HG03342 (cell line): Measurements from ENCODE around the gene TTN.

Experiments used
- ATAC-seq: cut with Tn5 transposase; IDR thresholded peaks from one replicate; pipeline ENCODE4 v1.9.1; 2021; ENCODE audit warnings: mild to moderate bottlenecking, moderate library complexity; ENCODE audit not compliant: unreplicated experiment

TTN gene

DNA sequence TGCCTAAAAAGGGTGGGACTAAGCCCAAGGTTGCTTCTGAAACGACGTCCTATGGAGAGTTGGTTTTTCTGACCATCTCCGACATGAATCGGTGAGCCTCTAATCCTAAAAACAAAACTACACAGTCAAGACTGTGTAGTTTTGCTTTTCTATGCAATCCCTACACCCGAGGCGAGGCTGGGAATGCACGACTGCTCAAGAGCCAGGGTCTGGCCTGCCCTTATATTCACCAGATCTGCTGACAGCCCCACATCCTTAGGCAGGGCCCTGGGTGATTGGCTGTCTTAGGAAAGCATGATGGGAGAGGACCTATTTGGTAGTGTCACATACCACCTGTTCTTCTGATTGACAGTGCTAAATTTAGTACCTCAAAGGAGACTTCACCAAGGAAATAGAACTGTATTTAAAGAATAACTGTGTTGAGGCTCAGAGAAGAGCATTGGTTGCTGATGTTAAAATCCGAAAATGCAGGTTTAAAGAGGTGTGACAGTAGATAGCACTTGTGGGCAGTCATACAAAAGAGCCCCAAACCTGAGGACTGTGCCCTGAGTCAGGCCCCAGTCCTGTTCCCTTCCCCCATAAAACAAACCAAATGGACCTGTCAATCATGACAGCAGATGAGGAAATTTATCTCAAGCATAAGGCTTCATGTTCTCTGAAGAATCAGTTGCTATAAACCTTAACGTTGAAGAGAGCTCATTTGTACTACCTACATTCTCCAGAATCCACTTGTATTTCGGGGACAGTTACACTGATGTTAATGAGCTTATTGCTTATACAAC lies at the start of gene TTN:
TSS of gene TTN (minus strand) at position 197 of the 782 bp plus-strand sequence. CDS start 2,781 bp downstream, outside the sequence.
- ATAC-seq: no peak

DNA sequence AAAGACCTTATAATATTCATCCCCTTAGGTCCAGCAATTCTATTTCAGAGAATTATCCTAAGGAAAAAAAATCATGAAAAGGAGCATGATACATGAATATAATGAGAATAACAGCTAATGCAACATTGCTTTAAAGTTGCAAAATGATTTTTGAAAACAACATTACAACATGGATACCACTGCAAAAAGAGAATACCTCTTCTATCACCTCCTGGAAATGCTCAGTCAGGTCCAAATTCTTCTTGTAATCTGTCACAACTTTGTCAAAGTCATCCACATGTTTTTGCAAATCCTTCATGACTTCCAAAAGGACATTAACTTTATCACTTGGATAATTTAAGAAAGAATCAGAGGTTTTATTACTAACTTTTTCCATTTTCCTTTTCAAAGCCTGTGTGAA lies 47.9 kb upstream of the TTN start:
- ATAC-seq: no peak

DNA sequence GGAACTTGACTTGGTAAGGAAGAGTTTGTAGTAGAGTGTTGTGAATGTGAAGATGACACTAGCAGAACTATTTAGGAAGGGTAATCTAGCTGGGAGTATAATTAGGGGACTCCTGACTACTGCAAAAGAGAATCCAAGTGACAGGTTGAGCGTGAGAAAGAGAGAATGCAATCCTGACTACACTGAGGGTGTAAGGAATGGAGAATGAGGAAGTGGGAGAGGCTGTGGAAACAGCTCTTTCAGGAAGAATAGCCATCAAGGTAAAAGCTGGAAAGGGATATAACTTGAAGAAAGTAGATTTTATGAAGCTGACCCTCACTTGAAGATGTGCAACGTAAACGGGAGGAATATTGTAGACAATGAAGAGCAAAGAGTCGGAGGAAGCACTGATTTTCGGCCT lies 41.1 kb upstream of the TTN start:
- no peak for ATAC-seq

DNA sequence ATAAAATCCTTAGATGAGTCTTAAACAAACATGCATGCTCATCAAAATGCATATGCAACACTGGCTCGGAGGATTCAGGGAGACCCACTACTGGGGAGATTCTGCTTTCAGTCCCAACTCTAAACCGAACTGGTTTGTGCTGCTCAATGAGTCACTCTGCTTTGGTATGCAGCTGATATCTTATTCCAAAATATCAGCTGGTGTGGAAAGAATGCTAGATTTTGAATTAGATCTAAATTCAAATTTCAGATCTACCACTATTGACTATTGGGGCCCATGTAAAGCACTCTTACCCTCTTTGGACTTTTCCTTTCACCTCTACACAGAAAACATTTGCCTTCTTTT lies 39.2 kb upstream of the TTN start:
- ATAC-seq: no peak

DNA sequence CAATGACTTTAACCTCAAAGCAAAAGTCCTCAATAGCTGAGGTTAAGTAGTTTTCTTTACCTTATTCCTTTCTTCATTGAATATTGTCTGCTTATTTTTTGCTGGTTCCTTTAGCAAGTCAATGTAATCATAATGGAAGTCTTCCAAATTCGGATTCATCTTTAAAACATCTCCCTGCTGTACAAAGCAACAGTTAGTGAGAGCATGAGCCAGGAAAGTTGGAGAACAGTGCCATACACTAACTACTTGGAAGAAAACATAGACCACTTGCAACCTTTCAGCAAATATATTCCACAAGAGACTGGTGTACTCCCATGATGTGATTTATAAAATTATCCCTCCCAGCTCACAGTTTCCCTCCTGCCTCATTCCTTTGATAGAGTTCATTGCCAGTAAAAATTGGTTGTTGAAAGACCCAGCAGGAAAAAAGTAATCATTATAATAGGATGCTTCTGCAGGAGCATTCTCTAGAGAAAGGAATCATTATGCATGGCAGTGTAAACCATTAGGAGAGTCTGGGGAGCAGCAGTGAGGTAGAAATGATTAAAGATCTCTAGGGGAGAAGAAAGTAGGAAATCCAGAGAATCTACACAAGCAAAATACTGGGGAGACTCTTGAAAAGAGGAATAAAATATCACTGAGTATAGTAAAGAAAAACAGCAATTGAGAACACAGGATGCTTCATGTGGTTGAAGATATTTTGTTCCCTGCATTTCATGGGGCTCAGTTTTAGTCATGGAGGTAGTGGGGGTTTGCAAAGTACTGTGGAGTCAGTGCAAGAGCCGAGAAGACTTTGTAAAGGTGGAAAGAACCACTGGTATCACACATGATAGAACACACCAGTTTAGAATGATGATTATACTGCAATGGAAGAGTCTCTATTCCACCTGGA lies 38.6 kb upstream of the TTN start:
- ATAC-seq: no peak

DNA sequence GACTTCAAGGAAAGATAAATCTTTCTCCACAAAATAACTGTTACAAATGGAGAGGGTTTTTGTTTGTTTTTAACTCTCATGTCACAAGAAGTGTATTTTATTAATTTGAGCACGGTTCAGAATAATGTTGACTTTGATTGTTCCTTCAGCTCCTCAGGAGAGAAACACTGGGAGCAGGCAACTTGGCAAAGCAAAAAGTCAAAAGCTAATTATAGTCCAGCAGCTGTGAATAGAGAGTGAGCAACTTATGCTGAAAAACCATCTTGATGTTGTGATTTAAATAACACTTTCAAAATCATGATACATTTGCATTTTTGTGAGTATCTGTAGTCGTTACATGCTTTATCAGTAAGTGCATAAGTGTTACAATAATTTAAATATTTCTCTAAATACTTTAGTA lies 37.5 kb upstream of the TTN start:
- ATAC-seq: no peak

DNA sequence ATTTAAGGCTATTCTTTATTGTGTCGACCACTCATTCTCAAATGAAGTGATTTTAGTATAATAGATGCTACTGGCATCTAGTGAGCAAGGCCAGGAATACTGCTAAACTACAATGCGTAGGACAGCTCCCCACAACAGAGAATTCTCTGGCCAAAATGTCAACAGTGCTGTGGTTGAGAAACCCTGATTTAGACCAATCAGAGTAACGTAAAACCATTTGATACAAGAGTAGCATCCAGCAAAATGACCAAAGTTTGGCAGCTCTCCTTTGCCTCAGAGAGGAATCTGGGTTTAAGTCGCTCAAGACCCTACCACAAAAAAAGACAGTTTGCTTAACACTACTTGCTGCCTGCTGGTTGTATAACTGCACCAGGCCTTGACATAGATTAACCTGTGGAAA lies 37.0 kb upstream of the TTN start:
- no peak for ATAC-seq

DNA sequence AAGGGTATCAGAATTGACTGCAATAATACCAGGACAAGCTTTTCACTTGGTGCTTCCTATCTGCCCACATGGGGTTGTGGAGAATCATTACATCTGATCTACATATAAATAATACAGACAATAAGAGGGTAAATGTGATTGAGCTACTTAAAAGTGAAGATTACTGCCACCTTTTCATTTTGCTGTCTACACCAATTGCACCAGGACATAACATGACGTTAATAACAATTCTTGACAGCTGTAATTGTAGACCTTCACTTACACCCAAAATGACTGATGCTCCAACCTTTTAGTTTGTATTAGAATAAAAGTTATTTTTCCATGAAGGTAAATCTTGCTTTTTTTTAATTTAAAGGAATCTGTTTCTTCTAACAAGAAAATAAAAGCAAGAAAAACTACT lies 36.5 kb upstream of the TTN start:
- ATAC-seq: no peak

DNA sequence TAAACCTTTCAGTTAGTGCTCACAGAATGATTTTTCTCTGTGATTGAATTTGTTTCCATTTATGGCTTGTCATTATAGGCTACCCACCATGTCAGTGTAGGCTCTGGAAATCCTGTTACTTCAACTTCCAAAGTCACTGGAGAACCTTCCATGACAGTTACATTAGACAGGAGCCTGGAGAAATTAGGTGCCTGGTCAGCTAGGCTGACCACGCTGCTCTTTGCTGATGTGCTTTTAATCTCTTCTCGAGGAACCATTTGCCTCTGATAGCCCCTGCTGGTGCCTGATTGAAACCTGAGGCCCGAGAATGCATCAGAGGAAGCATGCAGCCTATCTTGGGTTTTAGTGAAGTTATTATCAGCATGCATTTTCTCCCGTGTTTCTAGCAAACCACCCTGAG lies 29.6 kb upstream of the TTN start:
- ATAC-seq: no peak

DNA sequence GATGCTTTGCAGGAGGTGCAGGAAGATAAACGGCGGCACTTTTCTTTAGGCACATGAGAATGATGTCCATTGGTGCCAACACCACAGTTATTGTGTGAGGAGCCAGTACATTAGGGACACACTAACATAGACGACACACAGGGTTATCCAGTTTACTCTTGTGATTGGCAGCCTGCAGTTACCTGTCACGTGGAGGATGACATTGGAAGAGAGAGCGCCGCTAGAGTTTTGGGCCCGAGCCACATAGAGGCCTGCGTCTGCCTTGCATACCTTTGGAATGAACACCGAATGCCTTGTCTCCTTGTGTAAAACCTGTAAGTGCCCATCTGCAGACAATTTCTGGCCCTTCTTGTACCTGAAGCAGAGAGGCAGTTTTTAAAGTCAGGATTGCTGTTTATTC lies 26.9 kb upstream of the TTN start:
- no peak for ATAC-seq

DNA sequence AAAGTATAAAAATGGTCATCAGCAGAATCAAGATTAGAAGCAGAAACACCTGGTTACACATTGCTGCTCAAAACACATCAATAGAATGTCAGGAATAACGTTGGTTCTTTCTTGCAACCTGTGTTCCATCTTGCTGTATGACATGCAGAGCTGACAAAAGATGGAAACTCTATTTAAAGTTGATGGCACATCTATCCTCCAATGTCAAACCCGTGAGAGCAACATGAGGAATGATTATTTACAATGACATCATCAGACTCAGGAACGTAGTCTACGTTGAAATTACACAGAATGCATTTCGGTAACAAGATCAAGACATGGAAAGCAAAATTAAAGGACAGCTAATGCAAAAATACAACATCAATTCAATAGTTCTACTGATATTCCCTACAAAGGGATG lies 26.2 kb upstream of the TTN start:
- ATAC-seq: no peak

DNA sequence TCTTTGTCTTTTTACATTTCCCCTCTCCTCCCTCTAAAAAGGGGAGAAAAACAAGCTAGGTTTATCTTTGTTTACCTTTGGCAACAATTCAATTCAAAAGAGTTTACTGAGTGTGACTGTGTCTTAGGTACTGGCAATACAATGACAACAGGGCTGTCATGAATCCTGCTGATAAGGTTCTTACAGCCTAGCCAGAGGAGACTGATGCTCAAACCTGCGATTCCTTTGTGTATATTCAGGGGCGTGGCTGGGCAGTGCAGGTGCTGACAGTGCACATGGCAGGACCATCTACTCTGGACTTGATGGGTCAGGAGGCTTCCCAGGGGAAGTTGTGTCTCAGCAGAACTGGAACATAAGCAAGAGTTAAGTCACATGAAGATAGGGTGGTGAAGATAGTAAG lies 23.2 kb upstream of the TTN start:
- no peak for ATAC-seq

DNA sequence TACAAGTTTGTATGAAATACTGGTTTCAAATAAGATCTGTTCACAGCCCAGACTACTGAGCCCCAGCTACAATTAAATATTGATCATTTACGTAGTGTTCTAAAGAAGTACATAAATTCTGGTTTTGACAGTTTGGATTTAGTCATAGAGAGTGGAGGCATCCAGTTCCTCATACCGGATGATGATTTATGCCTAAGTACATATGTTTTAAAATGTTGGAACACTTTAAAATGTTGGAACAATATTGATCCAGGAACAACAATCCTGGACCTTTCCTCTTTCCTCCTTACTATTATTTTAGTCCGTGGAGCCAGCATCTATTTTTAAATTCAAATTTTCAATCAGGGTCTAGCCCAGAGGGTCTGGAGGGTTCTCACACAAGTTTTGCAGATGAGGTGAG lies 22.8 kb upstream of the TTN start:
- ATAC-seq: no peak

DNA sequence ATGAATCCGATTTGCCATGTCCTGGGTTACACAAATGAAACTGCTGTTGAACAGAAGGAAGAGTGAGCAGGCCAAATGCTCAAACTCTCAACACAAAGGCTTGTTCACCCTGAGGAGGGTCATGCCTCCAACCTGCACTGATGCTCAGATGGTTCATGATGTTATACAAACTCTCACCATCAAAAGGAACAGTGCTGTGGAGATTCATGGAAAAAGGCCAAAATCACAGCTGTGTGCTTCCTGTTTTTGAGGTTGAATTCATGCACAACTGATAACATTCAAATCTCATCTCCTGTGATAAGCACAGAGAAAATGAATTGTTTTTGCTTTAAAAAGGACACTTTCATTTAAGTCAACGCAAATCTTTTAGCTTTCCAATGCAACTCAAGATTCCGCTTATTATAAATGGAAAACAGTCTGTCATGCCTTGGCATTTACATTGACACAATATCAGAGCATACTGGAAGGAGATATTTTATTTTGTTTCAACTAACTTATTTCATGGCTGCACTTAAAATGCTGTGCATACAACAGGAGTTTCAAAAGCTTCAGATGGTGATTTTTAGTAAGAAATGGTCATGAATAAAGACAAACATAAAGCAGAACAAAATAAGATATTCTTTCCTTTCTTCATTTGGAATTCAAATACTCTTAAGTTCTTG lies 22.2 kb upstream of the TTN start:
- no peak for ATAC-seq

DNA sequence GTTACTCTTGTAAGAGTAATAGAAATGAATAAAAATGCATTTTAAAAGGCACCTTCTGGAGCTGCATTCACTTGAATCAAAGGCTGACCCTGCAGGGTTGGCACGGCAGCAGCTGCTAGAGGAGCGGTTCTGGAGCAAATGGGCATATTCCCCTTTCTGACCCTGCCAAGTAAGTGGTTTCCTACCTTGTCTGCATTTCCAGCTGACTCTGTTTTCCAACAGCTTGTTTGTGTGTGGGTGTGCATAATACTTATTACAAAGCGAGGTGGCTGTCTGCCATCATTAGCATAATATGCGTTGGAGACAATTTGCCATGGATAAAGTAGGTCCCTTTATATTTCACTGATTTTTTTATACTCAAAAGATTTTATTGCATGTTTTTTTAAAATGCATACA lies 21.3 kb upstream of the TTN start:
- no peak for ATAC-seq

DNA sequence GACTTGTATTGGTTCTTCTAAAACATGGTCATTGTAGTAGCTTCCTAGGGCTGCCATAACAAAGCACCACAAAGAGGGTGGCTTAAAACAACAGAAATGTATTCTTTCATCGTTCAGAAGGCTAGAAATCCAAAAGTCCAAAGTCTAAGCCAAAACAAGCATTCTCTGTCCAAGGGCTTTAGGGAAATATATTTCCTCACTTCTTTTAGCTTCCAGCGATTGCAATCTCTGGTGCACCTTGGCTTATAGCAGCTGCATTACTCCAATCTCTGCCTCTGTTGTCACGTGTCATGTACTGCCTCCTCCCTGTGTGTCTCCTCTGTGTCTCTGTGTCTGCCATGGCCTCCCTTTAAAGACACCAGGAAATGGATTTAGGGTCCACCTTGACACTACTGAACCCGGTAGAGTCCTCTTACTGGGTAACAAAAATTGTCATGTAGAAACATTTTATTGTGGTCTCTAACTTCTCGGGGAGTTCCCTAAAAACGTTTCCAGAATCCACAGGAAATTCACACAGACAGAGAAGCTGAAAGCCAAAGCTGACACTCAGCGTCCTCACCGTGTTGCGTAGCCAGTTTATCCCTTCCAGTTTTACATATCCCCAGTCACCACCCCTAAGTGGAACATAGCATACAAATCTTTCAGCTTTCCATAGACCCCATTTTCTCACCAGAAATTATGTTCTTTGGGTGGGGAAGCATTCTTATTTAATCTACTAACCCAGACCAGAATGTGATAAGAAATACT lies 20.7 kb upstream of the TTN start:
- ATAC-seq: no peak

DNA sequence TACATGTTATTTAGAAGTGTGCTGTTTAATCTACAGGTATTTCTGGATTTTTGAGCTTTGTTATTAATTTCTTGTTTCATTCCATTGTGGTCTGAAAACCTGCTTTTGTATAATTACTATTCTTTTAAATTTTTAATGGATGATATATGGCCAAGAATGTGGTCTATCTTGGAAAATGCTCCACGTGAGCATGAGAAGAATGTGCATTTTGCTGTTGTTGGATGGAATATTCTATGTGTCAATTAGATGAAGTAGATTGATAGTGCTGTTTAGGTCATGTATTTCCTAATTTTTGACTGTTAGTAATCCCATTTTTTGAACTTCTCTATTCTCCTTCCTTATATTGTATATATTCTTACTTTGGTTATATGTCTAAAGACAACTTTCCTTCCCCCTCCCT lies 19.9 kb upstream of the TTN start:
- ATAC-seq: no peak

DNA sequence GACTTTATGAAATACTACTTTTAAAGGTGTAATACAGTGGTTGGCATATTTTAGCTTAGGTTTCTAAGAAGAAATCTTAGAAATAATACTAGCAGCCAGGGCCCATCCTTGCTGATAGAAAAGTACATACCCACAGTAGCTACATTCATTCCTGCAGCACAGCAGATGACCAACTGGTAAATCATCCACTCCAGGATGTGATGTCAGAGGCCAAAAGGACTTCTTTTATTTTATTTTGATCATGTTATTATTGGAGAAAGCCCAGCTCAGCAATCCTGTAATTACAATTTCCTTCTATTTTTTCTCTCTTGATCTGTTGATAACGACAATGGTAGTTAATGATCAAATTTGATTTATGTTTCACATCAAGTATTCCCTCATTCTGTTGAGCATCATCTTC lies 18.0 kb upstream of the TTN start:
- ATAC-seq: no peak

DNA sequence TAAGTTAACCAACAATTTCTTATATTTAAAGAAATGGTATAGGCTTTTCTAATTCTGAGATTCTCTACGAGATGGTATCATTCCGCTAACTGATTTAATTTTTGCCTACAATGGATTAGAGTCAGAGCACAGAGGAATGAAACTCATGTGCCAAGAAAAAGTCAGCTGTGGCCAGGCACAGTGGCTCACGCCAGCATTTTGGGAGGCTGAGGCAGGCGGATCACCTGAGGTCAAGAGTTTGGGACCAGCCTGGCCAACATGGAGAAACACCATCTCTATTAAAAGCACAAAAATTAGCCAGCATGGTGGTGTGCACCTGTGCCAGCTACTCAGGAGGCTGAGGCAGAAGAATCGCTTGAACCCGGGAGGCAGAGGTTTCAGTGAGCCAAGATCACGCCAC lies 17.0 kb upstream of the TTN start:
- ATAC-seq: no peak

DNA sequence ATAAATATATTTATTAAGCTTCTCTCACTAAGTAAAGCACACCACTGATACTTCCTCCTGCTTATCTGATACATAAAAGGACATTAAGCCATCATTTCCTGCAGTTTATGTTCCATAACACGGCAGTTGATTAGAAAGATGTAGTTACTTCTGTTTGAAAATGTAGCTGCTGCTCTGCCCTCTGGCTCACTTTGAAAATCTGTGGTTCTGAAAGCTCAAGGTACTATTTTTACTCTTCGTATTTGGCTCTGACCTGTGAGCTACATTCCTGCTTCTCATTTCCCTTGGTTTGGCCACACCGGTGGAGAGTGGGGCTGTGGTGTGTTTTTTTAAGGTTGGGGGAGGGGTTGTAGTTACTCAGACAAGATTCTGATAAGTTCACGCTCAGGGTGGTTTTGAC lies 12.8 kb upstream of the TTN start:
- ATAC-seq: peak; percentile 75
